ENCODE data around the gene LY6G6F.

- TF ChIP-seq, protein P1, sequence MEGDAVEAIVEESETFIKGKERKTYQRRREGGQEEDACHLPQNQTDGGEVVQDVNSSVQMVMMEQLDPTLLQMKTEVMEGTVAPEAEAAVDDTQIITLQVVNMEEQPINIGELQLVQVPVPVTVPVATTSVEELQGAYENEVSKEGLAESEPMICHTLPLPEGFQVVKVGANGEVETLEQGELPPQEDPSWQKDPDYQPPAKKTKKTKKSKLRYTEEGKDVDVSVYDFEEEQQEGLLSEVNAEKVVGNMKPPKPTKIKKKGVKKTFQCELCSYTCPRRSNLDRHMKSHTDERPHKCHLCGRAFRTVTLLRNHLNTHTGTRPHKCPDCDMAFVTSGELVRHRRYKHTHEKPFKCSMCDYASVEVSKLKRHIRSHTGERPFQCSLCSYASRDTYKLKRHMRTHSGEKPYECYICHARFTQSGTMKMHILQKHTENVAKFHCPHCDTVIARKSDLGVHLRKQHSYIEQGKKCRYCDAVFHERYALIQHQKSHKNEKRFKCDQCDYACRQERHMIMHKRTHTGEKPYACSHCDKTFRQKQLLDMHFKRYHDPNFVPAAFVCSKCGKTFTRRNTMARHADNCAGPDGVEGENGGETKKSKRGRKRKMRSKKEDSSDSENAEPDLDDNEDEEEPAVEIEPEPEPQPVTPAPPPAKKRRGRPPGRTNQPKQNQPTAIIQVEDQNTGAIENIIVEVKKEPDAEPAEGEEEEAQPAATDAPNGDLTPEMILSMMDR (IDR thresholded peaks at IDR 0.05), result no peak
- no peak for TF ChIP-seq POLR2A (IDR thresholded peaks at IDR 0.05)
- no peak for TF ChIP-seq EP300 (IDR thresholded peaks at IDR 0.05)
These were observed 27.7 kb downstream of the LY6G6F start for GRCh38 chr6:31734247-31734820.
